ENCODE data around the gene CACNA2D4. TPM values are rescaled to one million over a fixed set of nuclear protein-coding genes. Genes with fewer than 3 reads are reported as not detected.

CACNA2D4 gene
- total RNA-seq, 2 experiments from 2014 or later, result 20.8 to 23.6 TPM

DNA sequence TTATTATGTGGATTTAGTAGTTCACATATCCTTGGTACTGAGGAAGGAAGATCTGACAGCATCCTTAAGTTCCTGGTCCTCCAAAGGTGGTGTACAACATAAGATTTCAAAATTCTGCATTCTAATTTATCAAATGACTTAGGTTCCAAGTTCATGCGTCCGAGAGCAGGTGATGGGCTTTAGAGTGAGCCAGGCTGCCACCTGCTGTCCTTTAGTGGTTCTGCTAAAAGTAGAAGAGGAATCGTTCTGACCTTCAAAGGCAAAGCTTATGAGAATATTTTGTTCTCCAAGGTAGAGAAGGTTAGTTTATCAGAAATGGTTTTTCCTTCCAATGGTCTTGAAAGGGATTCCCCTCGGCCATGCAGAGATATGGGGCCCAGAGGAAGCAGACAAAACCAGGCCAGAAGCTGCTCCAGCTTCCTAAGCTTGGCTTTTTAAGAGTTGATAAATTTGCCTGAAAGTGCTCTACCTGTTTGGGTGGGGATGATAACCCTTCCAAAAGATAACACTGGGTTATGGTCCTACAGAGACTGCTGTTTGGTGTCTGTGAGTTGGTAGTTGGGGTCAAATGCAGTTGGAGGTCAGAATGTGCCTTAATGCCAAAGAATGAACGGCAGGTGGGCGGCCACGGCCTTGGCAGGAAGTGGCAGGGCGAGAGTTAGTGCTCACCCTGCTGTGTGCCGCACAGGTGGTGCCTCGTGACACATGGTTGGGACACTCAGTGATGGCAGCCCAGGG, 127.2 kb downstream of the CACNA2D4 start:
- ChIA-PET POLR2A (interaction anchor here (0.9 to 2.6 kb wide), 13 partner anchors 11 to 160 kb away, joined by 3 to 26 read pairs (median 5); no protein-coding TSS in a partner anchor), CTCF (interaction anchor here (0.6 to 5.8 kb wide), 35 partner anchors 9 to 792 kb away, joined by 3 to 282 read pairs (median 5); partner anchors contain the start of genes ADIPOR2 and DCP1B)
- Mint-ChIP-seq H3K9me3 (no peaks in the 10 kb centered on the region), H3K27me3 (no peaks in the 10 kb centered on the region), H3K4me3 (no peak overlapping the region), H3K4me1 (peaks cover 25% of the 10 kb centered on the region), H3K27ac (peak overlapping the region; percentile 17), H3K36me3 (ENCODE audit: low read depth) (peaks cover 4% of the 10 kb centered on the region)
- peak; percentile 70 for DNase-seq

- ChIA-PET CTCF (interaction anchor here (0.6 to 5.8 kb wide), 30 partner anchors 9 to 793 kb away, joined by 3 to 282 read pairs (median 5); partner anchors contain the start of genes ADIPOR2 and DCP1B), POLR2A (interaction anchor here (1.0 to 2.6 kb wide), 12 partner anchors 10 to 291 kb away, joined by 3 to 26 read pairs (median 5); no protein-coding TSS in a partner anchor)
- Mint-ChIP-seq H3K36me3 (ENCODE audit: low read depth) (peaks cover 11% of the 10 kb centered on the region), H3K4me1 (peaks cover 21% of the 10 kb centered on the region), H3K27me3 (no peaks in the 10 kb centered on the region), H3K27ac (no peak overlapping the region), H3K4me3 (no peak overlapping the region), H3K9me3 (no peaks in the 10 kb centered on the region)
- DNase-seq, result no peak
These were observed 128.0 kb downstream of the CACNA2D4 start for GRCh38 chr12:1790444-1790843.

DNA sequence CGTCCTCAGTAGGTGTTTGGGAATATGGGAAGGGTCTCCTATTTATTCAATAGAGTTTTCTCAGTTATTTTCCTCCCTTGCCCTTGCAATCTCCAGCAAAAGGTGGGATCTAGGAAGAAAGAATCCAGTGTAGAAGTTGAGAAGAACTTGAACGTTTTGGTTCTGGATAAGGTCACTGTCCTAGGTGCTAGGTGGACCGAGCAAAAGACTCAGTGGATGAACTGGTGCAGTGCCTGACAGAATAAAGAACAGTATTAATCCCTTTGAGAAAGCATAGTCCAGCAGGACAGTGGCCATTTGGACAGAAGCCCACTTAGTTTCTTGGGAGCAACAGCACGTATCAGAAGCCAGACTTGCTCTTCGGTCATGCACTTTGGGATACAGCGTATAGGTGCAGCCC, 130.7 kb downstream of the CACNA2D4 start:
- POLR2A ChIA-PET, result no interaction called here
- Mint-ChIP-seq H3K27ac (no peak overlapping the region), H3K9me3 (no peaks in the 10 kb centered on the region), H3K4me1 (peaks cover 21% of the 10 kb centered on the region), H3K4me3 (no peak overlapping the region), H3K27me3 (no peaks in the 10 kb centered on the region), H3K36me3 (ENCODE audit: low read depth) (peaks cover 23% of the 10 kb centered on the region)
- CTCF ChIA-PET, result interaction anchor here (1.2 to 5.8 kb wide), 2 partner anchors 132 to 153 kb away, joined by 5 to 282 read pairs; no protein-coding TSS in a partner anchor
- DNase-seq, result no peak

- POLR2A ChIA-PET, result interaction anchor here (0.7 to 1.0 kb wide), 2 partner anchors 91 to 122 kb away, joined by 3 read pairs; partner anchors contain the start of gene ADIPOR2
These were observed 136.2 kb downstream of the CACNA2D4 start for GRCh38 chr12:1782215-1782614.

DNA sequence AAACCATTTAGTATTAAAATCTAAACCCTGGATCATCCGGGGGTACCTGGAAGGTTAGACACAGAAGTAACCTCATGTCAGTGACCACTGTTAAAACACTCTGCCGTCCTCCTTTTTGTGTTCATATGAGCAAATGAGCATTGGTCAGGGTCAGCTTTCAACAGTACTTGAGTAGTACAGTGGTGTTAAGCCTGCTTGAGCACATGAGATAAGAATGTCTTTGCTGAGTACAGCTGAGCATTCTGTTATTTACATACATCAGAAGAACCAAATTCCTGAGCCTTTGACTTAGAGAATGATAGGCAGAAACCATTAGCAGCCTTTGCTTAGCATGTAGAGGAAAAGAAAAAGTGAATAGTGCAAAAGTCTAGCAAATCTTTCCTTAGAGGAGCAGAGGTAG, 136.7 kb downstream of the CACNA2D4 start:
- peaks cover 1% of the 10 kb centered on the region for H3K4me1 Mint-ChIP-seq
- no peak for DNase-seq
- H3K36me3 Mint-ChIP-seq (ENCODE audit: low read depth), result peaks cover 31% of the 10 kb centered on the region
- H3K27ac Mint-ChIP-seq, result no peak overlapping the region
- no peaks in the 10 kb centered on the region for H3K27me3 Mint-ChIP-seq
- no peak overlapping the region for H3K4me3 Mint-ChIP-seq
- H3K9me3 Mint-ChIP-seq, result no peaks in the 10 kb centered on the region
- CTCF ChIA-PET, result interaction anchor here (1.1 to 1.8 kb wide), 2 partner anchors 9 to 158 kb away, joined by 3 to 8 read pairs; no protein-coding TSS in a partner anchor
- POLR2A ChIA-PET, result interaction anchor here (1.0 kb wide), 1 partner anchor 122 kb away, joined by 3 read pairs; no protein-coding TSS in a partner anchor

More at GRCh38 chr12:1782215-1782614, 136.2 kb downstream of the CACNA2D4 start:
- Mint-ChIP-seq H3K9me3 (no peaks in the 10 kb centered on the region), H3K4me1 (peaks cover 1% of the 10 kb centered on the region), H3K27me3 (no peaks in the 10 kb centered on the region), H3K27ac (no peak overlapping the region), H3K4me3 (no peak overlapping the region), H3K36me3 (ENCODE audit: low read depth) (peaks cover 31% of the 10 kb centered on the region)
- DNase-seq, result no peak
- CTCF ChIA-PET, result interaction anchor here (1.1 to 1.8 kb wide), 2 partner anchors 9 to 158 kb away, joined by 3 to 8 read pairs; no protein-coding TSS in a partner anchor

- H3K27ac Mint-ChIP-seq, result no peak overlapping the region
- H3K4me1 Mint-ChIP-seq, result peaks cover 1% of the 10 kb centered on the region
- ChIA-PET POLR2A (interaction anchor here (0.8 kb wide), 1 partner anchor 11 kb away, joined by 5 read pairs; no protein-coding TSS in a partner anchor), CTCF (interaction anchor here (0.8 to 1.7 kb wide), 3 partner anchors 11 to 161 kb away, joined by 3 to 9 read pairs (median 5); no protein-coding TSS in a partner anchor)
- no peaks in the 10 kb centered on the region for H3K9me3 Mint-ChIP-seq
- peaks cover 28% of the 10 kb centered on the region for H3K36me3 Mint-ChIP-seq (ENCODE audit: low read depth)
- no peak overlapping the region for H3K4me3 Mint-ChIP-seq
- H3K27me3 Mint-ChIP-seq, result no peaks in the 10 kb centered on the region
- no peak for DNase-seq
These were observed 138.7 kb downstream of the CACNA2D4 start for GRCh38 chr12:1779783-1780182.

- CTCF ChIA-PET, result interaction anchor here (1.7 kb wide), 2 partner anchors 12 to 125 kb away, joined by 5 to 9 read pairs; no protein-coding TSS in a partner anchor
- H3K4me3 Mint-ChIP-seq, result no peak overlapping the region
These were observed 139.5 kb downstream of the CACNA2D4 start for GRCh38 chr12:1778911-1779310.

DNA sequence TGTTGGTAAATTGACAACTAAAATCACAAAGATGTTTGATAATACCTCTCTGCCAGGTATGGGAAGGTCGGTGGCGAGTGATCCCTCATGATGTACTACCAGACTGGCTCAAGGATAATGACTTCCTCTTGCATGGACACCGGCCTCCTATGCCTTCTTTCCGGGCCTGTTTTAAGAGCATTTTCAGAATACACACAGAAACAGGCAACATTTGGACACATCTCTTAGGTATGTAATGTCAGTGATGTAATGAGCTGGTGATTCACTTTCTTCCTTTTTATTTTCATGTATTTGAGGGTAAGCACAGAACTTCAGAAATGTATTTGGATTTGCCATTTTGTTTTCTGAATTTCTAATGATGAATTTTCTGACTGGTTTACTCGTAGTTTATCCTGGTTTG, 140.7 kb downstream of the CACNA2D4 start:
- DNase-seq, result no peak
- Mint-ChIP-seq H3K9me3 (no peaks in the 10 kb centered on the region), H3K27me3 (no peaks in the 10 kb centered on the region), H3K36me3 (ENCODE audit: low read depth) (peaks cover 28% of the 10 kb centered on the region), H3K4me1 (peaks cover 1% of the 10 kb centered on the region), H3K27ac (no peak overlapping the region), H3K4me3 (no peak overlapping the region)
- POLR2A ChIA-PET, result no interaction called here
- CTCF ChIA-PET, result no interaction called here

More at GRCh38 chr12:1778911-1779310, 139.5 kb downstream of the CACNA2D4 start:
- no peaks in the 10 kb centered on the region for H3K27me3 Mint-ChIP-seq
- no peak overlapping the region for H3K27ac Mint-ChIP-seq
- DNase-seq, result no peak
- peaks cover 1% of the 10 kb centered on the region for H3K4me1 Mint-ChIP-seq
- H3K9me3 Mint-ChIP-seq, result no peaks in the 10 kb centered on the region
- peaks cover 25% of the 10 kb centered on the region for H3K36me3 Mint-ChIP-seq (ENCODE audit: low read depth)
- POLR2A ChIA-PET, result no interaction called here

DNA sequence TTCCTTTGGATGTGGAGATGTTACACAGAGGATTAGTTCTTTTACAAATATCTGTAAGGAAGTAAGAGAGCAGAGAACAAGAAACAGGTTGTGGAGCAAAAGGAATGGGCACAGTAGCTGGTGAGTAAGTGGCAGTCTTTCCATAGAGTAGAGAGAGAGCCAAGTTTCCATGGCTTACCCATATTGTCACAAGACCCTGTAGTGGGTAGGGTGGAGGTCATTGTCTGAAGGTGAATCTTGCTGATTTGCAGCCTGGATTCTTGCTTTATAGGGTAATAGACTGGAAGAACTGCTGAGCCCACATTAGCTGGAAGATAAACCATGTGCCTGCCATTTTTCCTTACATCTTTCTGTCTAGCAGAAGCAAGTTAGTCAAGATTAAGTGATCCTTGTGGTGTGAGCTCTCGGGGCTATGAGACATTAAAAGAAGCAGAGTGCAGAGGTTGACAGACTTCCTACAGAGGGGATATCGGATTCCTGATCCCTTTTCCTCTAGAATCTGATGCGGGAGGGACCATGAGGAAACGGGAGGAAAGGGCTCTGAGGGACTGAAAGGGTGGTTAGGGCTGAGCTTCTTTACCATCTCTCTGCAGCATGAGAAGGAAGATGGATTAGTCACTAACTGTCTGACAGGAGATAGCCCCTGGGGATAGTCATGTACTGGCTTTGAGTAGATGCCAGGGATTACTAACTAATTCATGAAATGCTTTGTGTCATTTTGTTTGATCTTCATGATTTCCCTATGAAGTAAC, 142.1 kb downstream of the CACNA2D4 start:
- H3K4me1 Mint-ChIP-seq, result peaks cover 1% of the 10 kb centered on the region
- CTCF ChIA-PET, result interaction anchor here (0.9 to 2.4 kb wide), 3 partner anchors 9 to 142 kb away, joined by 3 to 10 read pairs (median 3); no protein-coding TSS in a partner anchor
- DNase-seq, result no peak
- no peak overlapping the region for H3K4me3 Mint-ChIP-seq
- H3K27ac Mint-ChIP-seq, result no peak overlapping the region
- peaks cover 32% of the 10 kb centered on the region for H3K36me3 Mint-ChIP-seq (ENCODE audit: low read depth)
- no peaks in the 10 kb centered on the region for H3K27me3 Mint-ChIP-seq
- POLR2A ChIA-PET, result interaction anchor here (1.0 kb wide), 1 partner anchor 85 kb away, joined by 5 read pairs; the partner anchor contains the start of gene ADIPOR2
- no peaks in the 10 kb centered on the region for H3K9me3 Mint-ChIP-seq

GRCh38 chr12:1773937-1774655, 144.4 kb downstream of the CACNA2D4 start:
- no peak for DNase-seq
- H3K4me3 Mint-ChIP-seq, result no peak overlapping the region
- ChIA-PET POLR2A (no interaction called here), CTCF (no interaction called here)
- peaks cover 32% of the 10 kb centered on the region for H3K36me3 Mint-ChIP-seq (ENCODE audit: low read depth)
- no peaks in the 10 kb centered on the region for H3K27me3 Mint-ChIP-seq
- no peaks in the 10 kb centered on the region for H3K9me3 Mint-ChIP-seq
- H3K27ac Mint-ChIP-seq, result no peak overlapping the region
- H3K4me1 Mint-ChIP-seq, result no peaks in the 10 kb centered on the region

- peaks cover 20% of the 10 kb centered on the region for H3K36me3 Mint-ChIP-seq (ENCODE audit: low read depth)
- H3K27me3 Mint-ChIP-seq, result no peaks in the 10 kb centered on the region
- POLR2A ChIA-PET, result no interaction called here
- H3K4me1 Mint-ChIP-seq, result no peaks in the 10 kb centered on the region
- no peak overlapping the region for H3K4me3 Mint-ChIP-seq
- no peak for DNase-seq
- no peak overlapping the region for H3K27ac Mint-ChIP-seq
- CTCF ChIA-PET, result interaction anchor here (1.4 to 1.5 kb wide), 2 partner anchors 21 to 89 kb away, joined by 3 to 4 read pairs; no protein-coding TSS in a partner anchor
- H3K9me3 Mint-ChIP-seq, result no peaks in the 10 kb centered on the region
These were observed 148.5 kb downstream of the CACNA2D4 start for GRCh38 chr12:1769809-1770494.

DNA sequence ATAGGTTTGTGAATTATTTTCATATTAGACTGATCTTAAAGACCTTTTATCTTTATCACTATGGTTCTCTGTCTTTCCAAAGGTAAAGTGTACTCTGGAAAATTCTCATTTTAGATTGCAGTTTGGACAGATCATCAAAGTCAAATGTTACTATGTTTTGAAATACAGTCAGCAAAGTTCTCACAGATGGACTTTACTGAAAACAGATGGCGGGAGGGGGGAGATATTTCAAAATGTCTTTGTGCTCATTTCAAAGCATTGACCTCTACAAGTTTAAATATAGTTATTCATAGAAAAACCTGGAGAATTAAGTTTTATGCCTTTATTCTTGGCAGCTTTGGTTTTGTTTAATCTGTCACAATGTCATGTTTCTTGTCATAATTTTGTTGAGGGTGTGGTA, 149.8 kb downstream of the CACNA2D4 start:
- no peaks in the 10 kb centered on the region for H3K27me3 Mint-ChIP-seq
- CTCF ChIA-PET, result no interaction called here
- no peak overlapping the region for H3K4me3 Mint-ChIP-seq
- no peaks in the 10 kb centered on the region for H3K4me1 Mint-ChIP-seq
- H3K36me3 Mint-ChIP-seq (ENCODE audit: low read depth), result peaks cover 13% of the 10 kb centered on the region
- POLR2A ChIA-PET, result no interaction called here
- no peak overlapping the region for H3K27ac Mint-ChIP-seq
- no peaks in the 10 kb centered on the region for H3K9me3 Mint-ChIP-seq
- no peak for DNase-seq
